HG02763 (cell line): ENCODE data around the gene POU5F1.
"Not testable (repeated sequence)": the region's sequence is repeated elsewhere in the genome, so short reads cannot be mapped to it uniquely, and the experiment has no call there.

Experiments used
- ATAC-seq: cut with Tn5 transposase; IDR thresholded peaks from one replicate; pipeline ENCODE4 v1.9.1; 2021; ENCODE audit warnings: mild to moderate bottlenecking, moderate library complexity; ENCODE audit not compliant: unreplicated experiment

POU5F1 gene

GRCh38 chr6:31170600-31170881, at the start of gene POU5F1:
POU5F1 (minus strand) TSS chr6:31170682; CDS start chr6:31170620, 62 bp downstream.
- ATAC-seq = no peak

GRCh38 chr6:31216208-31216898, 45.9 kb upstream of the POU5F1 start:
- ATAC-seq = no peak

DNA sequence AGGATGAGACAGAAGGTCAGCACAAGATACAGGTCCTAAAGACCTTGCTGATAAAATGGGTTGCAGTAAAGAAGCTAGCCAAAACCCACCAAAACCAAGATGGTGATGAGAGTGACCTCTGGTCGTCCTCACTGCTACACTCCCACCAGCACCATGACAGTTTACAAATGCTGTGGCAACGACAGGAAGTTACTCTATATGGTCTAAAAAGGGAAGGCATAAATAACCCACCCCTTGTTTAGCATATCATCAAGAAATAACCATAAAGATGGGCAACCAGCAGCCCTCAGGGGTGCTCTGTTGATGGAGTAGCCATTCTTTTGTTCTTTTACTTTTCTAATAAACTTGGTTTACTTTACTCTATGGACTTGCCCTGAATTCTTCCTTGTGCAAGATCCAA, 44.7 kb upstream of the POU5F1 start:
- ATAC-seq = not testable (repeated sequence)

GRCh38 chr6:31214516-31214915, 44.0 kb upstream of the POU5F1 start:
- no peak for ATAC-seq

- no peak for ATAC-seq
Observed at GRCh38 chr6:31210741-31211532, 40.5 kb upstream of the POU5F1 start.

GRCh38 chr6:31210123-31210522, 39.6 kb upstream of the POU5F1 start:
- no peak for ATAC-seq

DNA sequence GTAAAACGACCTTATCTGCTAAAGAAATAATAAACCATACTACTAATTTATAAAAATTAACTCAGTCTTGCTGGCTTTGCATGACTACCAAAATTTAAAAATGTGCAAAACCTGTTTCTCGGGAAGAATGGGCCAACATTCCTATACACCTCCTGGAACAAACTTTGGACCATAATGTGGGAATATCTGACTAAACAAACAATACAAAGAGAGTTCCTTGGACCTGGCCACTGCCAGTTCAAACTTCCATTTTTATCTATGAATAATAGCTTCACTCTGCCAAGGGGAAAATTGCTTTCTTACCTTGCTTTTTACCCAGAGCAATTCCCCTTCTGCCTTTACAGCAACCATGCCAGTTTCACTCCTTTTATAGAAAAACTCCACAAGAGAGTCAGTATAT, 38.7 kb upstream of the POU5F1 start:
- no peak for ATAC-seq

- ATAC-seq = no peak
Observed at GRCh38 chr6:31208506-31208905, 38.0 kb upstream of the POU5F1 start.

DNA sequence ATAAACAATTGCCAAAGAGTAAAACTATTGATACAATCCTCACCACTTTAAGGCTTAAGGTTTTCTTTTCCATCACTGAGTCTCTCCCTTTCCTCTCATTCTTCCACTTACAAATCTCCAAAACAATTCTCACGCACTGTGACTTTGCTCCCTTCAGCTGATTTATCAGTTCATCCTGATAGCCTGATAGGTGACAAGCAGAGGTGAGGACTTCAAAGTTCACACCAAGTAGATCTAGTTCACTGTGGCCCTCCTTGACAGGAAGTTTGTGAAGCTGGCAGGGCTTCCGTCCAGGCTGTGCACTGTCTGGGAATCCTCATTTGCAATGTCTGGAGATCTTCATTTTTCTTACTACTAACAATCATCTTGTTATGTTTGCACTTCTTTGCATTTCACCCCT, 35.2 kb upstream of the POU5F1 start:
- no peak for ATAC-seq

DNA sequence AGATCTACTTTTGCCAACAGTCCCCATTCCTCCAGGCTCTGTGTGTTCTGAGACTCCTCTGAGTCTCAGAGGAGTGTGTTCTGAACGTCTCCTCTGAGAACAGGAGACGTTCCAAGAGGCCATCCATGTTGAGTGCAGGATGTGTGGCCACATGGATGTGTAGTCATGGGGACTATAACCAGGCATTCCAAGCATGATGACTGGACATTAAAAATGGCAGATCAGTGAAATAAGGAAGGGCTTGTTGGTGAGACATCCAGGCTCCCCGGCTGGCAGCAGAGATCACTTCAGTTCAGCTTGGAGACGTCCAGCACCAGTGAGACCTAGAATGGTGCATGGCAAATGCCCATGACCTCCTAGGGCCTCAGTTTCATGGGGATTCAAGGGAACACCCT, 34.3 kb upstream of the POU5F1 start:
- no peak for ATAC-seq

DNA sequence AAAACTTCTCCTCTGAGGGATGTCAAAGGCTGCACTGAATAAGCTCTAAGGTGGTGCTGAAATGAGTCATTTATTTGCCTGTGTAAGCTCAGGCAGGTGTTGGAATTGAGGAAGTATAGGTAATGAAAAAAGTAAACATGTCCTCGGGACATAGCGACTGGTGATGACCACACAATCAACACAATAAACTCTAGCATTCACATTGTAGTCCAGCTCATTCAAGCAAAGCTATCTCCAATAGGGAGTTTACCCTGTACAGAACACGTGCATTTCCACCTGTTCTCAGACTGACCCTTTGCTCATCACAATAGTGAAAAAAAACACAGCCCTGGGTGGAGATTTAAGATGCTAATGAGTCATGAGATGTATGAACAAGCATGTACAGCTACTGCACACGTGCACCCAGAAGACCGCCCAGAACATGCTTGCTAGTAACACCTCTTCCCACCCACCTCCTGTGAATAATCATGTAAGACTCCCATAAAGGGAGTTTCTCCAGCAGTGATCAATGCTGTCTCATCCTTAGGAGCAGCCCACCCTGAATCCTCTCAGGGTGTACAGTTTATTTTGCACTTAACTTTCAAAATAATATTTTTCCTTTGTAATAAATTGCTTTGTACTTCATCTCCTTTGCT, 33.0 kb upstream of the POU5F1 start:
- ATAC-seq = peak; percentile 47

GRCh38 chr6:31202259-31203166, 32.0 kb upstream of the POU5F1 start:
- no peak for ATAC-seq

DNA sequence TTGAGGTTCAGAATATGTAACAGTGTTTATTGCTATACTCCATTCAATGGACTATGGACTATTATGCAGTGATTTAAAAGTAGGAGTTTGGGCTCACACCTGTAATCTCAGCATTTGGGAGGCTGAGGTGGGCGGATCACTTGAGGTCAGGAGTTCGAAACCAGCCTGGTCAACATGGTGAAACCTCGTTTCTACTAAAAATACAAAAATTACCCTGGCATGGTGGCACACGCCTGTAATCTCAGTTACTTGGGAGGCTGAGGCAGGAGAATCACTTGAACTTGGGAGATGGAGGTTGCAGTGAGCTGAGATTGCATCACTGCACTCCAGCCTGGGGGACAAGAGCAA, 28.6 kb upstream of the POU5F1 start:
- ATAC-seq = not testable (repeated sequence)

DNA sequence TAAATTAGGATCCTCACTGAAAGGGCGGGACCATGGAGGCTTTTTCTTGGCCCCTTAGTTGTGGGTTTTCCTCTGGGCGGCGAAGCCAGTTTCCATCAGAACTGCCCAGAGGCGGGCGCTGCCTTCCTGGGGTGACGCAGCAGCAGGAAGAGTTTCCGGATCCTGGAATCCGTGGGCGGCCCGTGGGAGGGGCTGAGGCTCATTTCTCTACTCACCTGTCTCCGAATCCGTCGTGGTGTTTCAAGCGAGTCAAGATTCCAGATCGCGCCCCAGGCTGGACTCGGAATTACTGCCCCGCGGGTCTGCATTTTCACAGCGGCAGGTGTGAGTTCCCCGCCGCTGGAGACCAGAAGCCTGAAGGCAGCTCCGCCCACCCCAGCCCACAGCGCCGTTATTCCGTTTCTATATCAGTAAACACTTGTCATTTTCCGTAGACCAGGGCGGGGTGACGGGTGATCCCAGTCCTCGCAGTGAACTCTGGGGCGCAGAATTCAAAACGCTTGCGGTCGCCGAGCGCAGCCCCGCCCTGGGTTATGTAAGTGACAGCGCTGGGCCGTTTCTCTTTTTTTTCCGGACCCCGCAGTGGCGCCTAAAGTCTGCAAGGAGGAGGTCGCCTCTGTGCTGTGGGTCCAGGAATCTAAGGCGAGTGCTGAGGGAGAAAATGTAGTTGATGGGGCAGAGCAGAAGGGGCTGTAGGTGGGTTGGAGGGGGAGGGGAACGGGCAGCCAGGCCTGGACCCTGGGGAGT, 27.2 kb upstream of the POU5F1 start:
- ATAC-seq = peak; percentile 70

DNA sequence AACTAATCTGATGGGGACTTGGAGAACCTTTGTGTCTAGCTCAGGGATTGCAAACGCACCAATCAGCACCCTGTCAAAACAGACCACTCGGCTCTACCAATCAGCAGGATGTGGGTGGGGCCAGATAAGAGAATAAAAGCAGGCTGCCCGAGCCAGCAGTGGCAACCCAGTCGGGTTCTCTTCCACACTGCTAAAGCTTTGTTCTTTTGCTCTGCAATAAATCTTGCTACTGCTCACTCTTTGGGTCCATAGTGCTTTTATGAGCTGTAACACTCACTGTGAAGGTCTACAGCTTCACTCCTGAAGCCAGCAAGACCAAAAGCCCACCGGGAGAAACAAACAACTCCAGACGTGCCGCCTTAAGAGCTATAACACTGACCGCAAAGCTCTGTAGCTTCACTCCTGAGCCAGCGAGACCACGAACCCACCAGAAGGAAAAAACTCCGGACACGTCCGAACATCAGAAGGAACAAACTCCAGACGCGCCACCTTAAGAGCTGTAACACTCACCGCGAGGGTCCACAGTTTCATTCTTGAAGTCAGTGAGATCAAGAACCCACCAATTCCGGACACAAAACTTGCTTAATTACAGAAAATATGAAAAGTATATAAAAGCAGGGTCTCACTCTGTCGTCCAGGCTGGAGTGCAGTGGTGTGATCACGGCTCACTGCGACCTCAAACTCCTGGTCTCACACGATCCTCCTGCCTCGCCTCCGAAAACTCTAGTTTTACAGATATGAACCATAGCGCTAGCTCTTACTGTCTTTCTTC, 26.0 kb upstream of the POU5F1 start:
- ATAC-seq = not testable (repeated sequence)

DNA sequence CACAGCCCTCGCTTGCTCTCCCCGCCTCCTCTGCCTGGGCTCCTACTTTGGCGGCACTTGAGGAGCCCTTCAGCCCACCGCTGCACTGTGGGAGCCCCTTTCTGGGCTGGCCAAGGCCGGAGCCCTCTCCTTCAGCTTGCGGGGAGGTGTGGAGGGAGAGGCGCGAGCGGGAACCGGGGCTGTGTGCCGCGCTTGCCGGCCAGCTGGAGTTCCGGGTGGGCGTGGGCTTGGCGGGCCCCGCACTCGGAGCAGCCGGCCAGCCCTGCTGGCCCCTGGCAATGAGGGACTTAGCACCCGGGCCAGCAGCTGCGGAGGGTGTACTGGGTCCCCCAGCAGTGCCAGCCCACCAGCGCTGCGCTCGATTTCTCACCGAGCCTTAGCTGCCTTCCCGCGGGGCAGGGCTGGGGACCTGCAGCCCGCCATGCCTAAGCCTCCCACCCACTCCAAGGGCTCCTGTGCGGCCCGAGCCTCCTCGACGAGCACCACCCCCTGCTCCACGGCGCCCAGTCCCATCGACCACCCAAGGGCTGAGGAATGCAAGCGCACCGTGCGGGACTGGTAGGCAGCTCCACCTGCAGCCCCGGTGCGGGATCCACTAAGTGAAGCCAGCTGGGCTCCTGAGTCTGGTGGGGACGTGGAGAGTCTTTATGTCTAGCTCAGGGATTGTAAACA, 25.0 kb upstream of the POU5F1 start:
- ATAC-seq = not testable (repeated sequence)

DNA sequence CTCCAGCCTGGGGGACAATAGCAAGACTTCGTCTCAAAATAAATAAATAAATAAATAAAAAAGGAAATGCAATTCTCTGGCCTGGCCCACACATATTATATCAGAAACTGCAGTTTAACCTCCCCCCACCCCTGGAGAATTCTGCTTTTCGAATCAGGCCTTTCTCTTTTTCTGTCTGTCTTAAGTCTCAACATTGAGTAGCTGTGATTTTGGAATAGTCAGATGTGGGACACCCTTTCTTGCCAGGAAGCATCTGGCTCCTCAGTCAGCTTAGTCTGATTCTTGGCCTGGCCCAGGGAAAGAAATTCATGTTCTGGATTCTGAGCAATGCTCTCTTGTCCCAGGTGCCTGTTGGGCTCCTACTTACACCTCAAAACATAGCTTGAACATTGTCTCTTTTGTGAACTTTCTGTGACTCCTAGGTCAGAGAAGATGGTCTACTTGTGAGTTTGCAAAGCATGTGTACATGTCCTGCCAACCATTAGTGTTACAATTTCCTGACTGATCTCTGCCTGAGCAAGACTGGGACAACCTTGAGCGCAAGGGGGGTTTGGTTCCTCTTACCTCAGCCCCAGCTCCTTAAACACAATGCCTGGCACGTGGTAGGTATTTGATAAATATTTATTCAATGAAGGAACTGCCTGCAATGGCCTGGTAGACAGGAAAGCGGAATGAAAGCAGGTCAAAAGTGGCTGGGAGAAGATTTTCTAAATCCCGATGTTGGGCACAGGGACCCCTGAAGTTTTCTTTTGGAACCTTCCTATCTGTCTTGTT, 23.8 kb upstream of the POU5F1 start:
- ATAC-seq = no peak

- no peak for ATAC-seq
Observed at GRCh38 chr6:31193206-31193605, 22.7 kb upstream of the POU5F1 start.
